Measurements from ENCODE around the gene GYS2.

DNA sequence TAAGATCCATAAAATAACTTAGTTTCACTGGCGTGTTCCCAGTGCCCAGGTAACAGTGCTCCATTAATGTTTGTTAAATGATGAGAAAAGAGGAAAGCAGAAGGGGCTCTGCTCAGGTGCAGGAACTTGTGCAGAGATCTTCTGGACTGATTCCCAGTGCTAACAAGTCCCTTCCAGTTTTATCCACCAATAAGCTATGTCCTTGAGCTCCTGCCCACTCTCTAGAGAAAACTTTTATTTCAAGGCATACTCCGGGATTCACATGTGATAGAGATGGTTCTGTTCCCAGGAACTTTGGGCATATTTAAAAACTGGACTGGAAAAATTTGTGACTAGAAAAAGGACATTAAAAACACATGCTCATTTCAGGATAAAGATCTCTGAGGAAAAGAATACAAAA, 1.9 kb downstream of the GYS2 start:
- TF ChIP-seq, protein P1, sequence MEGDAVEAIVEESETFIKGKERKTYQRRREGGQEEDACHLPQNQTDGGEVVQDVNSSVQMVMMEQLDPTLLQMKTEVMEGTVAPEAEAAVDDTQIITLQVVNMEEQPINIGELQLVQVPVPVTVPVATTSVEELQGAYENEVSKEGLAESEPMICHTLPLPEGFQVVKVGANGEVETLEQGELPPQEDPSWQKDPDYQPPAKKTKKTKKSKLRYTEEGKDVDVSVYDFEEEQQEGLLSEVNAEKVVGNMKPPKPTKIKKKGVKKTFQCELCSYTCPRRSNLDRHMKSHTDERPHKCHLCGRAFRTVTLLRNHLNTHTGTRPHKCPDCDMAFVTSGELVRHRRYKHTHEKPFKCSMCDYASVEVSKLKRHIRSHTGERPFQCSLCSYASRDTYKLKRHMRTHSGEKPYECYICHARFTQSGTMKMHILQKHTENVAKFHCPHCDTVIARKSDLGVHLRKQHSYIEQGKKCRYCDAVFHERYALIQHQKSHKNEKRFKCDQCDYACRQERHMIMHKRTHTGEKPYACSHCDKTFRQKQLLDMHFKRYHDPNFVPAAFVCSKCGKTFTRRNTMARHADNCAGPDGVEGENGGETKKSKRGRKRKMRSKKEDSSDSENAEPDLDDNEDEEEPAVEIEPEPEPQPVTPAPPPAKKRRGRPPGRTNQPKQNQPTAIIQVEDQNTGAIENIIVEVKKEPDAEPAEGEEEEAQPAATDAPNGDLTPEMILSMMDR (IDR thresholded peaks at IDR 0.05) = no peak
- no peak for TF ChIP-seq EP300 (IDR thresholded peaks at IDR 0.05)

All from tibial nerve (tissue), 4 donors.